IPS-15b (cell line): ENCODE results near the gene STOML2.
A peak's percentile ranks its signal among the peaks of the same experiment; 100 is the strongest.

Experiments used
- H3K27me3 ChIP-seq: one replicate; pipeline ENCODE4 v1.6.1; 2013; ENCODE audit warnings: low read length; ENCODE audit not compliant: control insufficient read depth, insufficient read depth
- H3K36me3 ChIP-seq: one replicate; pipeline ENCODE4 v1.6.1; 2013; ENCODE audit warnings: low read length; ENCODE audit not compliant: control insufficient read depth, insufficient read depth
- H3K4me1 ChIP-seq: one replicate; pipeline ENCODE4 v1.6.1; 2013; ENCODE audit warnings: mild to moderate bottlenecking, low read length; ENCODE audit not compliant: control insufficient read depth, insufficient read depth
- H3K4me3 ChIP-seq: one replicate; pipeline ENCODE4 v1.5.1; 2013; ENCODE audit warnings: low read depth, low read length
- H3K9ac ChIP-seq: one replicate; pipeline ENCODE4 v1.6.1; 2013; ENCODE audit warnings: low read depth, mild to moderate bottlenecking, low read length
- H3K9me3 ChIP-seq: one replicate; pipeline ENCODE4 v1.6.1; 2013; ENCODE audit warnings: mild to moderate bottlenecking, low read length; ENCODE audit not compliant: control insufficient read depth, insufficient read depth

STOML2 gene

DNA sequence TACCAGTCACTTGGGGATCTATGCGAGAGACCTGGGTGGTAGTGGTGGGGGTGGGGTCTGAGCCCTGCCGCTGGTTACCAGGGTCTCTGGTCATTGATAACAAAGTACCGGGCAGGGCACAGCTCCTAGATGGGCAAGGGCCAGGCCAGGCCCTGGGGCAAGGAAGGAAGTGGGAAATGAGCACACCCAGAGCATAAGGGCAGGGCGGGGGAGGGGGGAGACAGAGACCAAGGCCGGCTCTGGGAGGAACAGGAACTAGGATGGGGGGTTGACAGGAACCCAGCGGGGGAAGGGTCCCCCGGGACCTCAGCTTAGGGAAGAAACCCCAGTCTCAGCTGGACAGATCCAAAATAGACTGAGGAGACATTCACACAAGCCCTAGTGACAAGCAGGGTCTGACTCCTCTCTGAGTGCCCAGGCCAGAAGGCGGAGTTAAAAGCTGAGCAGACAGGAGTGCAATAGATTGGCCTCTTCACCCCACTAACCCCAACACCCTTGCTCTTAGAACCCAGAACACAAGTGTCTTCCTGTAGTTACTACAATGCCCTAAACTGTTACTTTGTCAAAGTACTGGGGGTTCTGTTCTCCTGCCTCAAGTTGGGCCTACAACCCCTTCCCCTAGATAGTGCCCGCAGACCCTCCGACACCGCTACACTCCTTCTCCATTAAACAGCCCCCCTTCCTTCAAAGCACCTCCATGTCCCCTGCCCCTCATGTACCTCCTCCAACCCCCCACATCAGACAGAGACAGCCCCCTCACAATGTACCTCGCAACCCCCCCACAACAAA is 12.1 kb upstream of the STOML2 start:
- no peaks in the 10 kb centered on the region for H3K27me3 ChIP-seq
- H3K36me3 ChIP-seq = no peaks in the 10 kb centered on the region
- H3K9ac ChIP-seq = no peak overlapping the region
- H3K4me1 ChIP-seq = peaks cover 9% of the 10 kb centered on the region
- peak overlapping the region; percentile 96 for H3K4me3 ChIP-seq
- no peaks in the 10 kb centered on the region for H3K9me3 ChIP-seq

DNA sequence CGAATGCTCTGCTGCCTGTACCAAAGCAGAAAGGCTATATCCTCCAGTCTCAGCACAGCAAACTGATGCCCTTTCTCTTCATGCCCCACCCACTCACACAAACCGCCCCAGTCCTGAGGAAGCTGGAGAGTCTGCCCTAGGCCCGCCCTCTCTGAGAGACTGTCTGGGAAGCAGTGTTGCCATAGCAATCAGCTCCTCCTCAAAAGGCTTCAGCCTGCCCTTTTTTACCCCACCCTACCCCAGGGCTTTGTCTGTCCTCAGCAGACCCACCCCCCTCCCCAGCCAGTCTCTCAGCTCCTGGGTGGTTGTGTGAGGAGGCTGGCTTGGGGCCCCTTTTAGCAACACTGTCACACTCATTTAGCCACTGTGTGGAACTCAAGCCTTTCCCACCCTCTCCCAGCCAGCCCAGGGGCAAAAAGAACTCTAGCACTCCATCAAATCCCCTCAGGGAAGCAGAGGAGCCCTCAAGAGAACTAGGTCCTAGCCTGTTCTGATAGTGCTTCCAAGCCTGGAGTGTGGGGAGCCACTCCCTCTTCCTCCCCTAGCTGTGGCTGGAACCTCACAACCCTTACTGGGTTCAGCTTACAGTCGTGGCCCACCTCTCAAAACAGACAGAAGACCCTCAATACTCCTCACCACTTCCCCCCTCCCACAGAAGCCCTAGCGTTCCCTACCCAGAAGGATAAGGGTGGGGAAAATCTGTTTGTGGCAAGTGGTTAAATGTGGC is 11.3 kb upstream of the STOML2 start:
- Histone ChIP-seq H3K36me3 (no peaks in the 10 kb centered on the region), H3K4me3 (peak overlapping the region; percentile 96), H3K4me1 (peaks cover 9% of the 10 kb centered on the region), H3K9me3 (no peaks in the 10 kb centered on the region), H3K9ac (no peak overlapping the region), H3K27me3 (no peaks in the 10 kb centered on the region)

DNA sequence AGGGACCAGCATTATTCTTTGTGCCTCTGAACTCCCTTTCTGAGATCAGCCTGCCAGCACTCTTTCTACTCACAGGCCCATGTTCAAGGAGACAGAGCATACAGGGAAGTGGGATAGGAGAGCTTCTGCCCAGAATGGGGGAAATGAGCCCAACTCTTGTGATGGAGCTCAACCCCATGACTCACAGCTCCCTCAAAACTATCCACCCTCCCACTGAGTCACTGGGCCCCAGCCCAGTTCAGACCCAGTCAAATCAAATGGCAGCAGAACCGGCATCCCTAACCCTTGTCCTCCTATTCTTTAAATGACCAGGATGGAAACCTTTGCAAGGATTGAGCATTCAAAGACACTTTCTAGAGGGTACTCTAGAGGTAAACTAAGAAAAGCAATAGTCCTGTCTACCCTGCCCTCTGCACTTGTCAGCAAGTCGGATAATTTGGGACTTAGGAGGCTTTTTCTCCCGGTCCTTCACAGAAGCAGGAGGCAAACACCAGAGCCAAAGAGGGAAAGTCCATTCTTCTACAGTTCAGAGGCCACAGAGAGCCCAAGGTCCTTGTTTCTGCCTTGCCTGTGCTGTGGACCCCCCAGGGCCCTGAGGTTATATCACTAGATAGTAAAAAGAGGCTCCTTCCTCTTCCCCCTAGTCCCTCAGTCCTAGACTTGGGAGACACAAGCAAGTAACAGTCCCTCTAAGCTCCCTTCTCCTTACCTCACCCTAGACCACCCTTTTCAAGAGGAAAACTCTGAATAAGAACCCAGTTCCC is 9.5 kb upstream of the STOML2 start:
- Histone ChIP-seq H3K4me1 (peaks cover 9% of the 10 kb centered on the region), H3K4me3 (no peak overlapping the region), H3K36me3 (peaks cover 5% of the 10 kb centered on the region), H3K27me3 (no peaks in the 10 kb centered on the region), H3K9me3 (no peaks in the 10 kb centered on the region), H3K9ac (no peak overlapping the region)

DNA sequence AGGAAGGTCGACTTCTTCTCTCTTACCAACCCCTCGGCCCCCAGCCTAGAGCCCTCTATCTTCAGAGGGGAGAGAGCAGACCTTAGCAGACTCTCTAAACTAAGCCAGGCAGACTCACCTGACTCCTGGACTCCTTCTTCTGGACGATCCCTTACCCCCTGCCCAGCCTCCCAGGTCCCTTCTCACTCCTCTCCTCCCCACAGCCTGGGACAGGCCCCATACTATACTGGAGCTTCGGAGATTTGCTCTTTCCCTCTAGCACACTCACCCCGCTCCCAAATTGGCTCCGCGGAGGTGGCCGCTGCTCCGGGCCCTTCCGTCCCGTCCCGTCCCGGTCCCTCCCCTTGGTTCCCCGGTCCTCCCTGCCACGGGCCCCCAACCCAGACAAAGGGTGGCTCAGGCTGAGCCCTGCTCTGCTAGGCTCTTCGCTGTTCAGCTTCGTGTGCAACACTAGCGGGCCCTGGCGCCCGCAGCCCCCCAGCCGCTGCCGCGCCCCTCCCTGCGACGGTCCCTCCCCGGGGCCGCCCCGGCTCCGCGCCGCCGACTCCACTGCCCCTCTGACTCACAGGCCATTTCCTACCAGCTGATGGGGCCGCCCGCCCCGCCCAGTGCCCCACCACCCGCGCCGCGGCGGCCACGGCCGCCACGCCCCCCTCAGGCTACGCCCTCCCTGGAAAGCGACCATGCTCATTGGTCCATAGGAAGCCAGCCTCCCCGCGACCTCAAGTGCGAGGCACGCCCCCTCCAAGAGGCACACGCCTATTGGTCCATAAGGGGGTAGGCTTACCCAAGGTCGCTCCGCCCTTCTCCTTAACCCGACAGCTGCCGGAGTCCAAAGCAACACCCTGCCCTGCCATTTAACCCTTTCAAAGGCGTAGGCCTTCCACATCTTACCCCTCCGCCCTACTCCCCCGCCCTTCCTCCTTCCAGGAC is 8.3 kb upstream of the STOML2 start:
- no peak overlapping the region for H3K9ac ChIP-seq
- peaks cover 9% of the 10 kb centered on the region for H3K4me1 ChIP-seq
- H3K27me3 ChIP-seq = no peaks in the 10 kb centered on the region

DNA sequence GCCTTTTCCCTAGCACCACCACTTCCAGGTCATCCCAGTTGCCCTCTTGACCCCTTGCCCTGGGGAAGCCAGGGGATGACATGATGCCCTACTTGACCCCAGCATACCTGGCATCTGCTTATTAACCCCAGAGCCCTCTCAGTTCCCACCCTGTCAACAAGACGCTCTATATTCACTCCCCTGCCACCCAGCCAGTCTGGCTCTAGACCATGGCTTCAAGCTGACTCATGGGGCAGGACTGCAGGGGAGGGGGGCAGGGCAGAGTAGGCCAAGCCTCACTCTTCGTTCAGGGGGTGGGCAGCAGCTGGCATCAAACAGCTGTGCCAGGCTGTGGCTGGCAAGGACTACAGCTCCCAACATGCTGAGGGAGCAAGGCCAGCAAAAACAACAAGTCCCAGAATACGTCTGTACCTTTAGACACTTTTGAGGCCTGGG is 7.4 kb upstream of the STOML2 start:
- no peaks in the 10 kb centered on the region for H3K27me3 ChIP-seq
- peaks cover 15% of the 10 kb centered on the region for H3K36me3 ChIP-seq
- peaks cover 9% of the 10 kb centered on the region for H3K4me1 ChIP-seq
- H3K4me3 ChIP-seq = peak overlapping the region; percentile 65
- H3K9ac ChIP-seq = no peak overlapping the region
- no peaks in the 10 kb centered on the region for H3K9me3 ChIP-seq

More for the DNA sequence above, 8.3 kb upstream of the STOML2 start:
- no peaks in the 10 kb centered on the region for H3K9me3 ChIP-seq
- H3K36me3 ChIP-seq = peaks cover 9% of the 10 kb centered on the region
- H3K4me3 ChIP-seq = peak overlapping the region; percentile 65

DNA sequence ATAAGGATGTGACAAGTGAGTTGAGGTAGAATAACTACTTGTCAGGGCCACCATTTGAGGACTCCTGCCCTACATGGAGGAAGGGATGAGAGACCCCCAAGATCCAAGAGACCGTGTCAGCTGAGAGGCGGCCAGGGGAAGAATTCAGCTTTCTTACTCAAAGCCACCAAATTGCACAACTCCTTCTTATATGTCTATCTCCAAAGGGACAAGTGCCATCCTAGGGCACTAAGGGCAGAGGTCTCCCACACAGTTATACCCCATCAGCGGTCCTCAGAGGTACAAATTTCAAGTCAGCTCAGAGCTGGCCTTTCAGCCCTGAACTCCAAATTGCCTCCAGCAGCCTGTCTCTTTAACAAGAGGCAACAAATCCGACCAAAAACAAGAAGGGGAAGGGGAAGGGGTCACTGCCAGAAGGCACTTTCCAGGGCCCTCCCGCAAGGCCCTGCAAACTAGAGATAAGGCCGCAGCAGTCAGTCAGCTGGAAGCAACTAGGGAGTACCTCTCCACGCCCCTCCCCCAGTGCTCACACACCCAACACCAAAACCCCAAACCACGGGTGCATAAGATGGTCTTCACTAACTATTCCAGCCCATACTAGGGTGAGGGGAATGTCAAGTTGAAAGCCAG is 6.1 kb upstream of the STOML2 start:
- Histone ChIP-seq H3K4me1 (peaks cover 9% of the 10 kb centered on the region), H3K36me3 (peaks cover 15% of the 10 kb centered on the region), H3K27me3 (no peaks in the 10 kb centered on the region), H3K9ac (no peak overlapping the region), H3K4me3 (no peak overlapping the region), H3K9me3 (no peaks in the 10 kb centered on the region)

DNA sequence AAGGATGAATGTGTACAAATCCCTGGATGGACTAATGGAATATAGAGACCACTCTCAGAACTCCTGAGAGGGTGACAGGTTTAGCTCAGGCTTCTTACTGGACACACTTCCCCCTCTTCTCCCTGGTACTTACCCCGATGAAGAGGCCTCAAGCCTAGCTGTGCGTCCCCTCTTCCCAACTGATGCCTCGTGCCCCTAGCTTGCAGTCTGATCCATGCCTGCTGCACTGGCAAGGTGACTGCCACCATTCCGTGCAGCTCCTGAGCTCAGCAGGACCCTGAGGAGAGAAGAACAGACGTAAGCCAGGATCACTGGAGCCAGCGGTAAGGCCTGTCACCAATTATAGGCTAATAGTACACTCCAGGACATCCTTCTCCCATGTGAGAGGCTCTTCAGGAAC is 5.5 kb upstream of the STOML2 start:
- Histone ChIP-seq H3K36me3 (peaks cover 15% of the 10 kb centered on the region), H3K9ac (no peak overlapping the region), H3K27me3 (no peaks in the 10 kb centered on the region), H3K4me3 (no peak overlapping the region), H3K4me1 (peaks cover 9% of the 10 kb centered on the region), H3K9me3 (no peaks in the 10 kb centered on the region)

DNA sequence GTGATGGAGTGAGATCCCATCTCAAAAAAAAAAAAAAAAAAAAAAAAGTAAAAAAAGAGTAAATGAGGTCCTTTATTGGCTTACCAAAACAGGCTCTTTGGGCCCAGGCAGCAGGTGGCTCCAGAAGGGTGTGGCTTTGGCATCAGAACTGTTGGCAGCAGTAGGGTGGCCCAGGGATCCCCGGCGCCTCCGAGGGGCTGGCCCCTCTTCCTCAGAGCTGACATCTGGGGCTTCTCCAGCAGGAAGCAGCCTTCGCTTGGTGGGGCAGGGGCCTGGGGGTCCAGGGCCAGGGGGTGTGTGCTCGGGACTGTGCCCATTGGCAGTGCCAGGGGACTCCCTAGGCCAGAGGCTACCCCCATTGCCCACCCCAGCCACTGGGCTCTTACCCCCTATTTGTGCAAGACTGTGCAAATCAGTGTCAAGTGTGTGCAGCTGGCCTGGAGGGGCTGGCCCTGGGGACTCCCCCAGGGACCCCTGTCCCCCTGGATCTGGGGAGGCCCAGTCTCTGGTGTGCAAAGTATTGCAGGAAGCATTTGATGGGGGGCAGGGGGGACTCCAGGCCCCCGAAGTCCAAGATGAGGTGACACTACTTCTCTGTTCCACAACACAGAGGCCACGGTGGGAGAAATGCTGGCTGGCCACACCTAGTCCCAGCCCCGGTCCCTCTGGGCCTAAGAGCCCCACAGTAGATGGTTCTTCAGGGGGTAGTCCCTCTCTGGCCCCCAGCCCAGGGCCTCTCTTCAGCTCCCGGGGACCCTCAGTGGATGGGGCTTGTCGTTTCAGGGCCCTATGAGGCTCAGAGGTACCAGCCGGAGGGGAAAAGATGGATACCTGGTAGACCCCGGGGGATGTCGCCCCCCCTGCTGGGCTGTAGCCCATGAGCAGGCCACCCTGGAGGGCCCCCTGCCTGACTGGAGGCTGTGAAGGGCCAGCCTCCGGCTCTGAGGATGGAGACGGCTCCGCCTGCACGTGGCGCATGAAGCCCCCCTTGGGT is 4.7 kb upstream of the STOML2 start:
- Histone ChIP-seq H3K9me3 (no peaks in the 10 kb centered on the region), H3K4me3 (no peak overlapping the region), H3K4me1 (peaks cover 9% of the 10 kb centered on the region), H3K36me3 (peaks cover 15% of the 10 kb centered on the region), H3K9ac (no peak overlapping the region), H3K27me3 (no peaks in the 10 kb centered on the region)

DNA sequence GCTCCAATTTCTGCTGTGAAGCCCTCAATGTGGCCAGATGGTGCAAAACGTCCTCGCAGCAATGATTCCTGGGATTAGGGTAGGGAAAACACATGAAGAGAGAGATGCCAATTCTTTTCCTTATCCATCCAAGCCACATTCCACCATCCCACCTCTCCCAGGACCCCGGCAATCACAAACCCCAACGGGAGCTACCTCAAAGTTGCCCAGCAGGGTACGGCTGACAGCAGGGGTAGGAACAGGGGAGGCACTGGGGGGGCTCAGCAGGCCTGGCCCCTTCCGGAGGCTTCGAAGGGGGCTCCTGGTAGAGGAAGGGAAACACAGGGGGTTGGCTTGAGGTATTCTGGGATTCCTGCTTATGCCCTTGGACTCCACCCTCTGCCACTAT is 3.4 kb upstream of the STOML2 start:
- Histone ChIP-seq H3K36me3 (peaks cover 15% of the 10 kb centered on the region), H3K4me1 (peaks cover 6% of the 10 kb centered on the region), H3K4me3 (no peak overlapping the region), H3K9me3 (no peaks in the 10 kb centered on the region), H3K9ac (no peak overlapping the region), H3K27me3 (no peaks in the 10 kb centered on the region)
